H7 (cell line): ENCODE measurements around the gene SLC28A1. TPM values are rescaled to one million over a fixed set of nuclear protein-coding genes. Genes with fewer than 3 reads are reported as not detected.

ENCODE experiments used
- total RNA-seq: library from RNA; depleted of rRNA; stranded (reverse); fragments of >200 nt; shearing (Covaris generic); gene quantifications from 2 replicates; pipeline ENCODE4 v1.2.3, GENCODE V29; 2014; rRNA removed

Gene SLC28A1
- total RNA-seq, 1 experiment from 2014 or later: not detected

Other genes with a start within 250 kb of the SLC28A1 start
- gene WDR73, start 230.4 kb upstream of the SLC28A1 start, total RNA-seq: 13.6 and 17.7 TPM in 2 replicates
- gene NMB, start 226.5 kb upstream of the SLC28A1 start, total RNA-seq: 13.5 and 19.4 TPM in 2 replicates
- 153 and 187 TPM in 2 replicates for gene SEC11A, start 168.5 kb upstream of the SLC28A1 start, total RNA-seq
- gene ZNF592, start 136.1 kb upstream of the SLC28A1 start, total RNA-seq: 17.0 and 17.6 TPM in 2 replicates
- gene ALPK3, start 67.3 kb upstream of the SLC28A1 start, total RNA-seq: 0.59 and 0.81 TPM in 2 replicates
- gene PDE8A, start 97.2 kb downstream of the SLC28A1 start, total RNA-seq: 2.3 and 7.2 TPM in 2 replicates